WTC11 (cell line): Measurements from ENCODE around the gene CRCP.

Source experiments
- CTCF ChIP-seq: fragments of 200-600 bp; IDR thresholded peaks from 2 replicates; pipeline ENCODE4 v1.8.0; 2022; ENCODE audit warnings: antibody characterized with exemption
- FOXK1 ChIP-seq: sonication (generic); formaldehyde crosslinking; IDR thresholded peaks from 2 replicates; pipeline ENCODE4 v1.8.0; 2022; ENCODE audit warnings: mild to moderate bottlenecking, moderate library complexity, missing genetic modification reagents
- IRF2 ChIP-seq: sonication (generic); formaldehyde crosslinking; IDR thresholded peaks from 2 replicates; pipeline ENCODE4 v1.8.0; 2022; ENCODE audit warnings: low read depth, missing genetic modification reagents, borderline replicate concordance
- ZNF416 ChIP-seq: fragments of 250-450 bp; sonication (Bioruptor Pico); IDR thresholded peaks from 2 replicates; pipeline ENCODE4 v1.9.0; 2021; ENCODE audit warnings: mild to moderate bottlenecking, inconsistent platforms

GRCh38 chr7:66145400-66146104 is 30.9 kb downstream of the CRCP start:
- no peak for TF ChIP-seq IRF2
- no peak for TF ChIP-seq CTCF
- no peak for TF ChIP-seq FOXK1
- no peak for TF ChIP-seq ZNF416
